GM23338 (cell line): Measurements from ENCODE around the gene TMCC1. TPM values are rescaled to one million over a fixed set of nuclear protein-coding genes. Genes with fewer than 3 reads are reported as not detected.

Experiments
- ATAC-seq: fragments of 200-7000 bp; cut with Tn5 transposase; 3 replicates; pipeline ENCODE4 v1.9.1; 2020
- DNase-seq: peaks from one replicate; pipeline ENCODE4 v3.0.0-alpha.2; 2015; ENCODE audit warnings: low spot score
- H2AFZ ChIP-seq: fragments of 200-600 bp; sonication (generic); 2 replicates; pipeline ENCODE4 v1.8.0; 2016; ENCODE audit warnings: antibody characterized with exemption, mild to moderate bottlenecking, moderate library complexity
- H3F3A ChIP-seq: fragments of 200-600 bp; sonication (generic); replicated peaks from 2 replicates; pipeline ENCODE4 v1.8.0; 2017; ENCODE audit warnings: antibody characterized with exemption, mixed run types, low read depth
- H3K27ac ChIP-seq: fragments of 200-600 bp; sonication (generic); 2 replicates; pipeline ENCODE4 v1.6.1; 2016; ENCODE audit warnings: low read depth
- H3K27me3 ChIP-seq: fragments of 200-600 bp; sonication (generic); 2 replicates; pipeline ENCODE4 v1.8.0; 2016; ENCODE audit warnings: mild to moderate bottlenecking, mixed run types, moderate library complexity; ENCODE audit not compliant: insufficient read depth
- H3K36me3 ChIP-seq: fragments of 200-600 bp; sonication (generic); 2 replicates; pipeline ENCODE4 v1.8.0; 2016; ENCODE audit warnings: mild to moderate bottlenecking; ENCODE audit not compliant: insufficient read depth
- H3K4me1 ChIP-seq: fragments of 200-600 bp; sonication (generic); 2 replicates; pipeline ENCODE4 v1.8.0; 2016; ENCODE audit warnings: mild to moderate bottlenecking, moderate library complexity; ENCODE audit not compliant: insufficient read depth
- H3K4me2 ChIP-seq: fragments of 200-600 bp; sonication (generic); 2 replicates; pipeline ENCODE4 v1.7.1; 2017; ENCODE audit warnings: mixed run types
- H3K4me3 ChIP-seq: fragments of 200-600 bp; sonication (generic); 2 replicates; pipeline ENCODE4 v1.6.1; 2016; ENCODE audit warnings: mixed run types
- H3K79me2 ChIP-seq: fragments of 200-600 bp; sonication (generic); replicated peaks from 2 replicates; pipeline ENCODE4 v1.8.0; 2017; ENCODE audit warnings: mild to moderate bottlenecking; ENCODE audit not compliant: insufficient read depth
- H3K9me2 ChIP-seq: fragments of 200-600 bp; sonication (generic); 2 replicates; pipeline ENCODE4 v1.8.0; 2017; ENCODE audit not compliant: insufficient read depth
- H4K20me1 ChIP-seq: fragments of 200-600 bp; sonication (generic); replicated peaks from 2 replicates; pipeline ENCODE4 v1.8.0; 2017; ENCODE audit warnings: mild to moderate bottlenecking; ENCODE audit not compliant: insufficient read depth
- H3K27ac Mint-ChIP-seq: 2 replicates; pipeline ENCODE4 v1.8.0; 2020; ENCODE audit warnings: inconsistent platforms, mild to moderate bottlenecking, moderate library complexity, mixed read lengths
- H3K27me3 Mint-ChIP-seq: 3 replicates; pipeline ENCODE4 v1.8.0; 2022; ENCODE audit warnings: low read depth, mild to moderate bottlenecking, moderate library complexity, mixed read lengths, inconsistent platforms; ENCODE audit not compliant: insufficient read depth, poor library complexity
- H3K36me3 Mint-ChIP-seq: 3 replicates; pipeline ENCODE4 v1.8.0; 2021; ENCODE audit warnings: low read depth, mild to moderate bottlenecking, inconsistent platforms, moderate library complexity, mixed read lengths
- H3K4me1 Mint-ChIP-seq: 3 replicates; pipeline ENCODE4 v1.8.0; 2020; ENCODE audit warnings: mild to moderate bottlenecking, inconsistent platforms, mixed read lengths
- H3K4me3 Mint-ChIP-seq: 3 replicates; pipeline ENCODE4 v1.8.0; 2021; ENCODE audit warnings: moderate library complexity, mild to moderate bottlenecking, inconsistent platforms, mixed read lengths
- H3K9me3 Mint-ChIP-seq: 3 replicates; pipeline ENCODE4 v1.8.0; 2020; ENCODE audit warnings: moderate library complexity, mild to moderate bottlenecking, inconsistent platforms, mixed read lengths
- POLR2AphosphoS5 ChIP-seq: IDR thresholded peaks from 2 replicates; pipeline ENCODE4 v1.6.1; 2016; ENCODE audit warnings: antibody characterized with exemption, low read depth
- STAT1 ChIP-seq: IDR thresholded peaks from one replicate; pipeline ENCODE4 v1.6.1; 2016; ENCODE audit warnings: antibody characterized with exemption; ENCODE audit not compliant: unreplicated experiment
- ZNF114 ChIP-seq: fragments of 250-450 bp; sonication (Bioruptor Pico); IDR thresholded peaks from 2 replicates; pipeline ENCODE4 v1.5.0; 2020; ENCODE audit warnings: mild to moderate bottlenecking, moderate library complexity
- polyA plus RNA-seq: library from polyadenylated mRNA; unstranded; fragments of >200 nt; fragmentation: Nextera tagmentation; extraction: Ambion mirVana; gene quantifications from 2 replicates; pipeline ENCODE4 v1.2.1, GENCODE V29; 2016
- total RNA-seq: library from RNA; depleted of rRNA; stranded (reverse); fragments of >200 nt; shearing (Covaris generic); gene quantifications from 2 replicates; pipeline ENCODE4 v1.2.3, GENCODE V29; 2014
- TF ChIP-seq, protein P1 (sequence below): fragments of 250-450 bp; sonication (Bioruptor Pico); IDR thresholded peaks from 2 replicates; pipeline ENCODE4 v1.5.0; 2020; ENCODE audit warnings: mild to moderate bottlenecking, moderate library complexity
- TF ChIP-seq, protein P2 (sequence below): IDR thresholded peaks from 2 replicates; pipeline ENCODE4 v1.6.1; 2016; ENCODE audit warnings: antibody characterized with exemption
- TF ChIP-seq, protein P3 (sequence below), 2 experiments: fragments of 200-600 bp in 1 of 2; sonication (generic) in 1 of 2; conservative IDR thresholded peaks; 2 replicates each; pipeline versions ENCODE4 v1.5.1 to v1.6.1; 2016 to 2017; ENCODE audit warnings: antibody characterized with exemption in 2 of 2, low read depth in 2 of 2, mild to moderate bottlenecking in 2 of 2, moderate library complexity in 1 of 2

Gene TMCC1
- total and polyA plus RNA-seq, 2 experiments from 2014 or later = 8.2 to 18.4 TPM

DNA sequence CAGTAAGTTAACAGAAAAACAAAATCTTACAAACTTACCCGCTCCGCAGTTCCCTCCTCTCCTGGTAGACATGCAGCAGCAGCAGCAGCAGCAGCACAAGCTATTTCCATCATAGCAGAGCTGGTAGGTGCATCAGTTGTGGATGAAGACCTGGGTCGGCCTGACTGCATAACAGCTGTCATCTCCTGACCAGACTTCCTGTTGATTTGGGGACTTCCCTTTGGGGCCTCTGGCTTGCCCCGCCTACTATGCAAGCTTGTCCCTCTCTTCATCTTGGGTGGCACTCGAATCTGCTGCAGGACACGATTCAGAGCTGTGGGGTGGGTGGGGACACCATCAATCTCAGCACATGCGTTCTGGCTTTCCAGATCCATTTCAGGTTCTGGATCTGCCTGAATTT lies 65.7 kb downstream of the TMCC1 start (continued):
- TF ChIP-seq, protein P1, sequence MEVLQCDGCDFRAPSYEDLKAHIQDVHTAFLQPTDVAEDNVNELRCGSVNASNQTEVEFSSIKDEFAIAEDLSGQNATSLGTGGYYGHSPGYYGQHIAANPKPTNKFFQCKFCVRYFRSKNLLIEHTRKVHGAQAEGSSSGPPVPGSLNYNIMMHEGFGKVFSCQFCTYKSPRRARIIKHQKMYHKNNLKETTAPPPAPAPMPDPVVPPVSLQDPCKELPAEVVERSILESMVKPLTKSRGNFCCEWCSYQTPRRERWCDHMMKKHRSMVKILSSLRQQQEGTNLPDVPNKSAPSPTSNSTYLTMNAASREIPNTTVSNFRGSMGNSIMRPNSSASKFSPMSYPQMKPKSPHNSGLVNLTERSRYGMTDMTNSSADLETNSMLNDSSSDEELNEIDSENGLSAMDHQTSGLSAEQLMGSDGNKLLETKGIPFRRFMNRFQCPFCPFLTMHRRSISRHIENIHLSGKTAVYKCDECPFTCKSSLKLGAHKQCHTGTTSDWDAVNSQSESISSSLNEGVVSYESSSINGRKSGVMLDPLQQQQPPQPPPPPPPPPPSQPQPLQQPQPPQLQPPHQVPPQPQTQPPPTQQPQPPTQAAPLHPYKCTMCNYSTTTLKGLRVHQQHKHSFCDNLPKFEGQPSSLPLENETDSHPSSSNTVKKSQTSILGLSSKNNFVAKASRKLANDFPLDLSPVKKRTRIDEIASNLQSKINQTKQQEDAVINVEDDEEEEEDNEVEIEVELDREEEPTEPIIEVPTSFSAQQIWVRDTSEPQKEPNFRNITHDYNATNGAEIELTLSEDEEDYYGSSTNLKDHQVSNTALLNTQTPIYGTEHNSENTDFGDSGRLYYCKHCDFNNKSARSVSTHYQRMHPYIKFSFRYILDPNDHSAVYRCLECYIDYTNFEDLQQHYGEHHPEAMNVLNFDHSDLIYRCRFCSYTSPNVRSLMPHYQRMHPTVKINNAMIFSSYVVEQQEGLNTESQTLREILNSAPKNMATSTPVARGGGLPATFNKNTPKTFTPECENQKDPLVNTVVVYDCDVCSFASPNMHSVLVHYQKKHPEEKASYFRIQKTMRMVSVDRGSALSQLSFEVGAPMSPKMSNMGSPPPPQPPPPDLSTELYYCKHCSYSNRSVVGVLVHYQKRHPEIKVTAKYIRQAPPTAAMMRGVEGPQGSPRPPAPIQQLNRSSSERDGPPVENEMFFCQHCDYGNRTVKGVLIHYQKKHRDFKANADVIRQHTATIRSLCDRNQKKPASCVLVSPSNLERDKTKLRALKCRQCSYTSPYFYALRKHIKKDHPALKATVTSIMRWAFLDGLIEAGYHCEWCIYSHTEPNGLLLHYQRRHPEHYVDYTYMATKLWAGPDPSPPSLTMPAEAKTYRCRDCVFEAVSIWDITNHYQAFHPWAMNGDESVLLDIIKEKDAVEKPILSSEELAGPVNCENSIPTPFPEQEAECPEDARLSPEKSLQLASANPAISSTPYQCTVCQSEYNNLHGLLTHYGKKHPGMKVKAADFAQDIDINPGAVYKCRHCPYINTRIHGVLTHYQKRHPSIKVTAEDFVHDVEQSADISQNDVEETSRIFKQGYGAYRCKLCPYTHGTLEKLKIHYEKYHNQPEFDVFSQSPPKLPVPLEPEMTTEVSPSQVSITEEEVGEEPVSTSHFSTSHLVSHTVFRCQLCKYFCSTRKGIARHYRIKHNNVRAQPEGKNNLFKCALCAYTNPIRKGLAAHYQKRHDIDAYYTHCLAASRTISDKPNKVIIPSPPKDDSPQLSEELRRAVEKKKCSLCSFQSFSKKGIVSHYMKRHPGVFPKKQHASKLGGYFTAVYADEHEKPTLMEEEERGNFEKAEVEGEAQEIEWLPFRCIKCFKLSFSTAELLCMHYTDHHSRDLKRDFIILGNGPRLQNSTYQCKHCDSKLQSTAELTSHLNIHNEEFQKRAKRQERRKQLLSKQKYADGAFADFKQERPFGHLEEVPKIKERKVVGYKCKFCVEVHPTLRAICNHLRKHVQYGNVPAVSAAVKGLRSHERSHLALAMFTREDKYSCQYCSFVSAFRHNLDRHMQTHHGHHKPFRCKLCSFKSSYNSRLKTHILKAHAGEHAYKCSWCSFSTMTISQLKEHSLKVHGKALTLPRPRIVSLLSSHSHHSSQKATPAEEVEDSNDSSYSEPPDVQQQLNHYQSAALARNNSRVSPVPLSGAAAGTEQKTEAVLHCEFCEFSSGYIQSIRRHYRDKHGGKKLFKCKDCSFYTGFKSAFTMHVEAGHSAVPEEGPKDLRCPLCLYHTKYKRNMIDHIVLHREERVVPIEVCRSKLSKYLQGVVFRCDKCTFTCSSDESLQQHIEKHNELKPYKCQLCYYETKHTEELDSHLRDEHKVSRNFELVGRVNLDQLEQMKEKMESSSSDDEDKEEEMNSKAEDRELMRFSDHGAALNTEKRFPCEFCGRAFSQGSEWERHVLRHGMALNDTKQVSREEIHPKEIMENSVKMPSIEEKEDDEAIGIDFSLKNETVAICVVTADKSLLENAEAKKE (CRISPR knock-in tag) = no peak
- TF ChIP-seq, protein P2, sequence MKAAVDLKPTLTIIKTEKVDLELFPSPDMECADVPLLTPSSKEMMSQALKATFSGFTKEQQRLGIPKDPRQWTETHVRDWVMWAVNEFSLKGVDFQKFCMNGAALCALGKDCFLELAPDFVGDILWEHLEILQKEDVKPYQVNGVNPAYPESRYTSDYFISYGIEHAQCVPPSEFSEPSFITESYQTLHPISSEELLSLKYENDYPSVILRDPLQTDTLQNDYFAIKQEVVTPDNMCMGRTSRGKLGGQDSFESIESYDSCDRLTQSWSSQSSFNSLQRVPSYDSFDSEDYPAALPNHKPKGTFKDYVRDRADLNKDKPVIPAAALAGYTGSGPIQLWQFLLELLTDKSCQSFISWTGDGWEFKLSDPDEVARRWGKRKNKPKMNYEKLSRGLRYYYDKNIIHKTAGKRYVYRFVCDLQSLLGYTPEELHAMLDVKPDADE = no peak
- TF ChIP-seq, protein P3, sequence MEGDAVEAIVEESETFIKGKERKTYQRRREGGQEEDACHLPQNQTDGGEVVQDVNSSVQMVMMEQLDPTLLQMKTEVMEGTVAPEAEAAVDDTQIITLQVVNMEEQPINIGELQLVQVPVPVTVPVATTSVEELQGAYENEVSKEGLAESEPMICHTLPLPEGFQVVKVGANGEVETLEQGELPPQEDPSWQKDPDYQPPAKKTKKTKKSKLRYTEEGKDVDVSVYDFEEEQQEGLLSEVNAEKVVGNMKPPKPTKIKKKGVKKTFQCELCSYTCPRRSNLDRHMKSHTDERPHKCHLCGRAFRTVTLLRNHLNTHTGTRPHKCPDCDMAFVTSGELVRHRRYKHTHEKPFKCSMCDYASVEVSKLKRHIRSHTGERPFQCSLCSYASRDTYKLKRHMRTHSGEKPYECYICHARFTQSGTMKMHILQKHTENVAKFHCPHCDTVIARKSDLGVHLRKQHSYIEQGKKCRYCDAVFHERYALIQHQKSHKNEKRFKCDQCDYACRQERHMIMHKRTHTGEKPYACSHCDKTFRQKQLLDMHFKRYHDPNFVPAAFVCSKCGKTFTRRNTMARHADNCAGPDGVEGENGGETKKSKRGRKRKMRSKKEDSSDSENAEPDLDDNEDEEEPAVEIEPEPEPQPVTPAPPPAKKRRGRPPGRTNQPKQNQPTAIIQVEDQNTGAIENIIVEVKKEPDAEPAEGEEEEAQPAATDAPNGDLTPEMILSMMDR (conservative IDR thresholded peaks at IDR 0.05; ENCODE audit: low read depth in 2 of 2) = no peak
- TF ChIP-seq ZNF114 (CRISPR knock-in tag) = no peak
- TF ChIP-seq STAT1 = no peak

DNA sequence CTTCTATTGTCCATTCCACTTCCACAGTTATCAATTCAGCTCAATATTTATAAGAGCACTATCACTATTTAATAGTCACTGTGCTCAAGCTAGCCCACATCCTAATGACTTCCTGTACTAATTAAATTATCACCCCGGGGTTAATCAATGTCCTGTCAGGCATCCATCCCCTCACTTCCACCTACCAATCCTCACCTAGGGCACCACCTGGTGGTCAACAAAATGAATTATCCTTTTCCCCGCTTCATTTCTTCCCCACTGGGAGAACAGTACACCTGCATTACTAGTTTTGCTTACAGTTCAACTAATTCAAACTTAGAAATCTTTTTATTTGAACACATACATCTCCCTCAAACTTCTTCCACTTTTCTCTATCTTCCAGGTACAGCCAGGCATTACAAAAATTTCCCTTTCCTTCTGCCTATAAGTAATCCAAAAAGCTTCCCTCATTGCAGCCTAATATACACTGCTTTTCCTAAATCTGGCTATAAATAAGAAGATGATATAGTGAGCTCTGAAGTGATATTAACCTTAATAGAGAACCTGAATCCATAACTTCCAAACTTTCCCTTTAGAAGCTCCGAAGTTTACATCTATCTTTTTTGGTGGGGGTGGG lies 68.5 kb downstream of the TMCC1 start:
- no peak overlapping the region for H3K27ac Mint-ChIP-seq
- ATAC-seq = peak; percentile 80
- H3K4me2 ChIP-seq = no peak overlapping the region

More for the DNA sequence above, 68.5 kb downstream of the TMCC1 start:
- Histone ChIP-seq H2AFZ (no peak overlapping the region), H3K4me3 (no peak overlapping the region), H3K4me1 (no peaks in the 10 kb centered on the region), H3F3A (no peaks in the 10 kb centered on the region), H3K27me3 (no peaks in the 10 kb centered on the region), H3K9me2 (no peaks in the 10 kb centered on the region), H3K27ac (no peak overlapping the region), H3K79me2 (no peaks in the 10 kb centered on the region), H4K20me1 (0 out of 2 replicates have a peak, but pooled peaks cover 2% of the 10 kb centered on the region), H3K36me3 (no peaks in the 10 kb centered on the region)
- peaks cover 12% of the 10 kb centered on the region for H3K4me1 Mint-ChIP-seq
- DNase-seq = peak; percentile 83
- no peak overlapping the region for H3K4me3 Mint-ChIP-seq
- H3K9me3 Mint-ChIP-seq = no peaks in the 10 kb centered on the region
- TF ChIP-seq, protein P3 (conservative IDR thresholded peaks at IDR 0.05; ENCODE audit: low read depth in 2 of 2) = peak; percentile 81 to 90
- no peak for TF ChIP-seq POLR2AphosphoS5
- no peaks in the 10 kb centered on the region for H3K36me3 Mint-ChIP-seq
- H3K27me3 Mint-ChIP-seq = no peaks in the 10 kb centered on the region
